Measurements from ENCODE around the gene MDM2. TPM values are rescaled to one million over a fixed set of nuclear protein-coding genes. Genes with fewer than 3 reads are reported as not detected.

The MDM2 gene
- total RNA-seq, 4 donors from 2014 or later = 75.9 to 99.6 (median 85.8) TPM

DNA sequence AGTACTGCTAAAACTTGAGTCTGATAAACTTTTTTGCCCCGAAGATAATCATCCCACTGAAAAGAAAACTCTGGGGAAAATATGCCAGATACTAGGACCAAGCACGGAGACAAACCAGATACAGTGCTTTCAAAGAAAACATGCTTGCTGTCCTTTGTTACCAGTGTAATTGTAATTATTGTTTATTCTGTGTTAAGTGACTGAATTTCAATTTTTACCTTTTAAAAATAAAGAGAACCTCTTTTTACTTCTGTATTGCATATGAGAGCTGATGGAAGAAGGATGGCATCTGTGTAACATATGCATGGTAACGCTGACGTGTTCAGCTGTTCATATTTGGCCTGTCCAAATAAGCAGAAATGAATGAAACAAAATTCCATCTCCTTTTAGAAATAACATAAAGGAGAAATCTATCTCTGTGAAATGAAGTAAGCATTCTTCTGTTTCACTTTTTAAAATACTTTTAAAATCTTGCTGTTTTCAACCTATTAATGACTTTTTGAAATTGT is 39.5 kb upstream of the MDM2 start:
- Histone ChIP-seq H3K4me3 (no peak overlapping the region), H3K27me3 (no peaks in the 10 kb centered on the region), H3K4me1 (no peaks in the 10 kb centered on the region), H3K27ac (no peak overlapping the region), H3K9me3 (no peaks in the 10 kb centered on the region), H3K36me3 (peaks cover 0 to 48% (median 3%) of the 10 kb centered on the region in 3 donors)
- no peak for DNase-seq (ENCODE audit: low spot score in 2 of 2)
- TF ChIP-seq EP300 (IDR thresholded peaks at IDR 0.05) = no peak
- TF ChIP-seq POLR2A (IDR thresholded peaks at IDR 0.05) = no peak
- no peak for TF ChIP-seq CTCF (IDR thresholded peaks at IDR 0.05)
- 86 to 90% methylated on average over 4 of the region's 4 CpGs for WGBS, 2 donors

GRCh38 chr12:68769941-68770340 is 38.0 kb upstream of the MDM2 start:
- no peak for DNase-seq (ENCODE audit: low spot score in 2 of 2)
- Histone ChIP-seq H3K4me1 (no peaks in the 10 kb centered on the region), H3K36me3 (peaks cover 0 to 33% (median 0%) of the 10 kb centered on the region in 3 donors), H3K27ac (no peak overlapping the region), H3K4me3 (no peak overlapping the region), H3K27me3 (no peaks in the 10 kb centered on the region), H3K9me3 (no peaks in the 10 kb centered on the region)
- TF ChIP-seq CTCF (IDR thresholded peaks at IDR 0.05) = no peak
- TF ChIP-seq EP300 (IDR thresholded peaks at IDR 0.05) = no peak
- 94 to 96% methylated on average over 1 of the region's 1 CpG for WGBS, 2 donors

DNA sequence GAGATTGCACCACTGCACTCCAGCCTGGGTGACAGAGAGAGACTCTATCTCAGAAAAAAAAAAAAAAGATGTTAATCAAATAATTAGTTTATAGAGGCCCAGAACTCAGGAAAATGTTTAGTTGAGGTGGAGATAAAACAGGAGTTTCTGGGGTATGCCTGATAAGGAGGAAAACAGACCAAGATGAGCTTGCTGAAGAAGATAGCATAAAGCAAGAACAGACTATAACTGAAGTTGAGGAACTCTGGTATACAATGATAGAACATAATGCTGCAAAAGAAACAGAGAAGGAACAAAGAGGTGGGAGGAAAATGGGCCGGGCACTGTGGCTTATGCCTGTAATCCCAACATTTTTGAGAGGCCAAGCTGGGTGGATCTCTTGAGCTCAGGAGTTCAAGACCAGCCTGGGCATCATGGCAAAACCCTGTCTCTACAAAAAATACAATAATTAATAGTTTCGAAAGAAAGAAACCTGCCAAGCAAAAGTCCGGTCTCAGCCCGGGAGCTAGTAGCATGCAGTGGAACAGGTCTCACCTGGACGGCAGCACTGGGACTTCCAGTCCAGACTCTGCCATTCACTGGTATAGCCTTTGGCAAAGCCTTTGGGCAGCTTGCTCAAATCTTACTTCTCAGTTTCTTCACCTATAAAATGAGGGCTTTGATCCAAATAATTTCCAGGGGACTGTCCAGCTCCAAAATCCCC is 36.6 kb upstream of the MDM2 start:
- TF ChIP-seq CTCF (IDR thresholded peaks at IDR 0.05) (no peak), EP300 (IDR thresholded peaks at IDR 0.05) (no peak), POLR2A (IDR thresholded peaks at IDR 0.05) (no peak)
- no peak for DNase-seq (ENCODE audit: low spot score in 2 of 2)
- 90 to 91% methylated on average over 5 of the region's 5 CpGs for WGBS, 2 donors
- Histone ChIP-seq H3K9me3 (no peaks in the 10 kb centered on the region), H3K27me3 (no peaks in the 10 kb centered on the region), H3K4me1 (no peaks in the 10 kb centered on the region), H3K27ac (no peak overlapping the region), H3K4me3 (no peak overlapping the region), H3K36me3 (peaks cover 0 to 20% (median 0%) of the 10 kb centered on the region in 3 donors)

DNA sequence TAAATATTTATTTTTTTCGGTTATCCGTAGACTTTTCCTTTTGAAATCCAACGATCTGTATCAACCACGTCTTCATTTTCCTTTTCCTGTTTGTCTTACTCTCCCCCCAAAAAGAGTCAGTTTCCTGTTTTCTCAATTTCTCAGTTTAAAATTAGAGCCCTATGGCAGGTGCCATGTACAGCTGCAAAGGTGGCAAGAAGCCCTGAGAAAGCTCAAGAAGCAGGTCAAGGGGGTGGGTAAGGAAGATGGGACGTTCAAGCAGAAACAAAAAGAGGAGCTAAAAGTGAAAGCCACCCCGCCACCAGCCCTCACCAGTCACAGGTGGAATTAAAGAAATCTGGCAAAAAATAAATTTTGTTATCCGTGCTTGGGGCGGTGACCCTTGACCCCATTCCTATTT is 35.3 kb upstream of the MDM2 start:
- TF ChIP-seq POLR2A (IDR thresholded peaks at IDR 0.05) (no peak), CTCF (IDR thresholded peaks at IDR 0.05) (no peak), EP300 (IDR thresholded peaks at IDR 0.05) (no peak)
- WGBS, 2 donors = 78 to 80% methylated on average over 8 of the region's 8 CpGs
- H3K4me1 ChIP-seq = no peaks in the 10 kb centered on the region

GRCh38 chr12:68773582-68773981 is 34.4 kb upstream of the MDM2 start:
- Histone ChIP-seq H3K4me3 (no peak overlapping the region), H3K9me3 (no peaks in the 10 kb centered on the region), H3K36me3 (peaks cover 0 to 13% (median 0%) of the 10 kb centered on the region in 3 donors), H3K27ac (no peak overlapping the region), H3K4me1 (no peaks in the 10 kb centered on the region), H3K27me3 (no peaks in the 10 kb centered on the region)
- no peak for TF ChIP-seq POLR2A (IDR thresholded peaks at IDR 0.05)
- TF ChIP-seq CTCF (IDR thresholded peaks at IDR 0.05) = no peak
- TF ChIP-seq EP300 (IDR thresholded peaks at IDR 0.05) = no peak
- 88 to 91% methylated on average over 5 of the region's 5 CpGs for WGBS, 2 donors
- no peak for DNase-seq (ENCODE audit: low spot score in 2 of 2)

More for the DNA sequence above, 35.3 kb upstream of the MDM2 start:
- Histone ChIP-seq H3K36me3 (peaks cover 0 to 18% (median 0%) of the 10 kb centered on the region in 3 donors), H3K9me3 (no peaks in the 10 kb centered on the region), H3K27ac (no peak overlapping the region), H3K4me3 (no peak overlapping the region), H3K27me3 (no peaks in the 10 kb centered on the region)
- DNase-seq (ENCODE audit: low spot score in 2 of 2) = no peak

Data from tibial nerve (tissue), 4 donors.